HG02943 (cell line): ENCODE data around the gene S100A1.

Experiments used
- ATAC-seq: cut with Tn5 transposase; IDR thresholded peaks from one replicate; pipeline ENCODE4 v1.9.1; 2021; ENCODE audit warnings: mild to moderate bottlenecking, low read depth, moderate library complexity; ENCODE audit not compliant: unreplicated experiment

The S100A1 gene

GRCh38 chr1:153678519-153679336 lies 50.5 kb downstream of the S100A1 start, which contains the start of gene NPR1:
NPR1 (plus strand) TSS chr1:153678688; CDS start chr1:153679109, 421 bp downstream.
- ATAC-seq, result no peak

- no peak for ATAC-seq
Measured at GRCh38 chr1:153679337-153680119, 51.3 kb downstream of the S100A1 start.

- no peak for ATAC-seq
Measured at GRCh38 chr1:153680120-153680403, 51.8 kb downstream of the S100A1 start.
